H1 (cell line): ENCODE measurements around the gene MED23. TPM values are rescaled to one million over a fixed set of nuclear protein-coding genes. Genes with fewer than 3 reads are reported as not detected.

Experiments
- CEBPB ChIP-seq: IDR thresholded peaks from 2 replicates; pipeline ENCODE4 v1.6.1; 2012; ENCODE audit warnings: low read depth, low read length
- EZH2 ChIP-seq: fragments of 200-600 bp; sonication (generic); IDR thresholded peaks from 2 replicates; pipeline ENCODE4 v1.7.1; 2012; ENCODE audit warnings: low read depth, mild to moderate bottlenecking, moderate library complexity, low read length, inconsistent platforms; ENCODE audit not compliant: severe bottlenecking
- KDM4A ChIP-seq: IDR thresholded peaks from one replicate; pipeline ENCODE4 v1.7.1; 2012; ENCODE audit warnings: low read depth, mild to moderate bottlenecking, moderate library complexity, low read length, inconsistent platforms; ENCODE audit not compliant: severe bottlenecking
- MAX ChIP-seq: IDR thresholded peaks from 2 replicates; pipeline ENCODE4 v1.6.1; 2012; ENCODE audit warnings: inconsistent platforms
- NRF1 ChIP-seq: IDR thresholded peaks from 2 replicates; pipeline ENCODE4 v1.6.1; 2011; ENCODE audit warnings: mild to moderate bottlenecking, low read depth, low read length, improper control_type of control experiment
- RBBP5 ChIP-seq: IDR thresholded peaks from 2 replicates; pipeline ENCODE4 v1.7.1; 2012; ENCODE audit warnings: low read depth, mild to moderate bottlenecking, inconsistent platforms, low read length, moderate library complexity, borderline replicate concordance
- polyA plus RNA-seq, 7 experiments: library from polyadenylated mRNA; depleted of rRNA in 3 of 7; stranded (reverse) in 5 of 7; unstranded in 2 of 7; fragments of >200 nt in 5 of 7; fragments of 200-250 nt in 2 of 7; gene quantifications; 1 replicate in 5 of 7; 2 replicates in 1 of 7; 4 replicates in 1 of 7; pipeline versions ENCODE4 v1.2.1 to v1.2.3, GENCODE V29; 2011 to 2013; ENCODE audit warnings: missing spikeins in 2 of 7, mixed read lengths in 2 of 7
- total RNA-seq: library from RNA; stranded (reverse); fragmentation: NEBNext Ultra II Directional; extraction: Animal tissue kit (Norgen Biotek cat#: 25700); gene quantifications from 2 replicates; pipeline ENCODE4 v1.2.1, GENCODE V29; 2021
- TF ChIP-seq, protein P1 (sequence below): fragments of 300-600 bp; sonication (generic); IDR thresholded peaks from 2 replicates; pipeline ENCODE4 v1.7.1; 2012; ENCODE audit warnings: low read length, moderate library complexity, mild to moderate bottlenecking, inconsistent platforms; ENCODE audit not compliant: insufficient replicate concordance

Gene MED23
- total and polyA plus RNA-seq, 2 of the 8 experiments (the other 6 are each of a cell fraction or from before 2014, with no cell fraction given) = 10.5 to 13.0 TPM

- TF ChIP-seq, protein P1, sequence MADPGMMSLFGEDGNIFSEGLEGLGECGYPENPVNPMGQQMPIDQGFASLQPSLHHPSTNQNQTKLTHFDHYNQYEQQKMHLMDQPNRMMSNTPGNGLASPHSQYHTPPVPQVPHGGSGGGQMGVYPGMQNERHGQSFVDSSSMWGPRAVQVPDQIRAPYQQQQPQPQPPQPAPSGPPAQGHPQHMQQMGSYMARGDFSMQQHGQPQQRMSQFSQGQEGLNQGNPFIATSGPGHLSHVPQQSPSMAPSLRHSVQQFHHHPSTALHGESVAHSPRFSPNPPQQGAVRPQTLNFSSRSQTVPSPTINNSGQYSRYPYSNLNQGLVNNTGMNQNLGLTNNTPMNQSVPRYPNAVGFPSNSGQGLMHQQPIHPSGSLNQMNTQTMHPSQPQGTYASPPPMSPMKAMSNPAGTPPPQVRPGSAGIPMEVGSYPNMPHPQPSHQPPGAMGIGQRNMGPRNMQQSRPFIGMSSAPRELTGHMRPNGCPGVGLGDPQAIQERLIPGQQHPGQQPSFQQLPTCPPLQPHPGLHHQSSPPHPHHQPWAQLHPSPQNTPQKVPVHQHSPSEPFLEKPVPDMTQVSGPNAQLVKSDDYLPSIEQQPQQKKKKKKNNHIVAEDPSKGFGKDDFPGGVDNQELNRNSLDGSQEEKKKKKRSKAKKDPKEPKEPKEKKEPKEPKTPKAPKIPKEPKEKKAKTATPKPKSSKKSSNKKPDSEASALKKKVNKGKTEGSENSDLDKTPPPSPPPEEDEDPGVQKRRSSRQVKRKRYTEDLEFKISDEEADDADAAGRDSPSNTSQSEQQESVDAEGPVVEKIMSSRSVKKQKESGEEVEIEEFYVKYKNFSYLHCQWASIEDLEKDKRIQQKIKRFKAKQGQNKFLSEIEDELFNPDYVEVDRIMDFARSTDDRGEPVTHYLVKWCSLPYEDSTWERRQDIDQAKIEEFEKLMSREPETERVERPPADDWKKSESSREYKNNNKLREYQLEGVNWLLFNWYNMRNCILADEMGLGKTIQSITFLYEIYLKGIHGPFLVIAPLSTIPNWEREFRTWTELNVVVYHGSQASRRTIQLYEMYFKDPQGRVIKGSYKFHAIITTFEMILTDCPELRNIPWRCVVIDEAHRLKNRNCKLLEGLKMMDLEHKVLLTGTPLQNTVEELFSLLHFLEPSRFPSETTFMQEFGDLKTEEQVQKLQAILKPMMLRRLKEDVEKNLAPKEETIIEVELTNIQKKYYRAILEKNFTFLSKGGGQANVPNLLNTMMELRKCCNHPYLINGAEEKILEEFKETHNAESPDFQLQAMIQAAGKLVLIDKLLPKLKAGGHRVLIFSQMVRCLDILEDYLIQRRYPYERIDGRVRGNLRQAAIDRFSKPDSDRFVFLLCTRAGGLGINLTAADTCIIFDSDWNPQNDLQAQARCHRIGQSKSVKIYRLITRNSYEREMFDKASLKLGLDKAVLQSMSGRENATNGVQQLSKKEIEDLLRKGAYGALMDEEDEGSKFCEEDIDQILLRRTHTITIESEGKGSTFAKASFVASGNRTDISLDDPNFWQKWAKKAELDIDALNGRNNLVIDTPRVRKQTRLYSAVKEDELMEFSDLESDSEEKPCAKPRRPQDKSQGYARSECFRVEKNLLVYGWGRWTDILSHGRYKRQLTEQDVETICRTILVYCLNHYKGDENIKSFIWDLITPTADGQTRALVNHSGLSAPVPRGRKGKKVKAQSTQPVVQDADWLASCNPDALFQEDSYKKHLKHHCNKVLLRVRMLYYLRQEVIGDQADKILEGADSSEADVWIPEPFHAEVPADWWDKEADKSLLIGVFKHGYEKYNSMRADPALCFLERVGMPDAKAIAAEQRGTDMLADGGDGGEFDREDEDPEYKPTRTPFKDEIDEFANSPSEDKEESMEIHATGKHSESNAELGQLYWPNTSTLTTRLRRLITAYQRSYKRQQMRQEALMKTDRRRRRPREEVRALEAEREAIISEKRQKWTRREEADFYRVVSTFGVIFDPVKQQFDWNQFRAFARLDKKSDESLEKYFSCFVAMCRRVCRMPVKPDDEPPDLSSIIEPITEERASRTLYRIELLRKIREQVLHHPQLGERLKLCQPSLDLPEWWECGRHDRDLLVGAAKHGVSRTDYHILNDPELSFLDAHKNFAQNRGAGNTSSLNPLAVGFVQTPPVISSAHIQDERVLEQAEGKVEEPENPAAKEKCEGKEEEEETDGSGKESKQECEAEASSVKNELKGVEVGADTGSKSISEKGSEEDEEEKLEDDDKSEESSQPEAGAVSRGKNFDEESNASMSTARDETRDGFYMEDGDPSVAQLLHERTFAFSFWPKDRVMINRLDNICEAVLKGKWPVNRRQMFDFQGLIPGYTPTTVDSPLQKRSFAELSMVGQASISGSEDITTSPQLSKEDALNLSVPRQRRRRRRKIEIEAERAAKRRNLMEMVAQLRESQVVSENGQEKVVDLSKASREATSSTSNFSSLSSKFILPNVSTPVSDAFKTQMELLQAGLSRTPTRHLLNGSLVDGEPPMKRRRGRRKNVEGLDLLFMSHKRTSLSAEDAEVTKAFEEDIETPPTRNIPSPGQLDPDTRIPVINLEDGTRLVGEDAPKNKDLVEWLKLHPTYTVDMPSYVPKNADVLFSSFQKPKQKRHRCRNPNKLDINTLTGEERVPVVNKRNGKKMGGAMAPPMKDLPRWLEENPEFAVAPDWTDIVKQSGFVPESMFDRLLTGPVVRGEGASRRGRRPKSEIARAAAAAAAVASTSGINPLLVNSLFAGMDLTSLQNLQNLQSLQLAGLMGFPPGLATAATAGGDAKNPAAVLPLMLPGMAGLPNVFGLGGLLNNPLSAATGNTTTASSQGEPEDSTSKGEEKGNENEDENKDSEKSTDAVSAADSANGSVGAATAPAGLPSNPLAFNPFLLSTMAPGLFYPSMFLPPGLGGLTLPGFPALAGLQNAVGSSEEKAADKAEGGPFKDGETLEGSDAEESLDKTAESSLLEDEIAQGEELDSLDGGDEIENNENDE = no peak
- TF ChIP-seq EZH2 = no peak
- TF ChIP-seq RBBP5 = no peak
- TF ChIP-seq MAX = no peak
- TF ChIP-seq KDM4A = no peak
- no peak for TF ChIP-seq CEBPB
- TF ChIP-seq NRF1 = no peak
These were observed 7.6 kb upstream of the MED23 start (continued) for GRCh38 chr6:131635384-131636340.
